ES-I3 (cell line): ENCODE data around the gene BTBD9.

Experiments
- H3K36me3 ChIP-seq: 2 replicates; pipeline ENCODE4 v1.6.1; 2013; ENCODE audit warnings: mild to moderate bottlenecking, low read length, control low read depth, moderate library complexity; ENCODE audit not compliant: insufficient read depth
- H3K4me1 ChIP-seq: 2 replicates; pipeline ENCODE4 v1.6.1; 2013; ENCODE audit warnings: mild to moderate bottlenecking, control low read depth, low read length; ENCODE audit not compliant: insufficient read depth
- H3K9ac ChIP-seq: 2 replicates; pipeline ENCODE4 v1.6.1; 2013; ENCODE audit warnings: low read depth, mild to moderate bottlenecking, low read length, moderate library complexity
- H3K9me3 ChIP-seq: 2 replicates; pipeline ENCODE4 v1.6.1; 2013; ENCODE audit warnings: mild to moderate bottlenecking, low read length, moderate library complexity; ENCODE audit not compliant: control insufficient read depth, insufficient read depth

Gene BTBD9

DNA sequence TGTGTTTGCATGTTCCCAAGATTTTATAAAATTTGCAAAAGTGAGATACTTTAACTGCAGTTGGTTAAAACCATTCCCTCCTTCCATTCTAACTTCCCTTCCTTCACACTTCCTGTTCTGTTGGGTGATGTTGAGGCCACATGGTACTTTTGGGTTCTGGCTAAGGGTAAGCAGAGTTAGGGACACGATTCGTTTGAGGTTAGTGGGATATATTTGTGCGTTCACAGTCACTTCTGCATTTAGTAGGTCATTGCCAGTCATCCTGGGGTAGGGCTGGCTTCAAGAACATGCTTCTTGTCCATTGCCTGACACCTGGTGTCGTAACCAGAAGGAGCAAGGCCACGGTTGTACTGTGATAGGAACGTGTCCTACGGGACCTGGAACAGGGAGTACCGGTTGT lies 480.1 kb downstream of the BTBD9 start:
- Histone ChIP-seq H3K36me3 (no peaks in the 10 kb centered on the region), H3K9me3 (no peaks in the 10 kb centered on the region), H3K4me1 (no peaks in the 10 kb centered on the region), H3K9ac (no peak overlapping the region)

DNA sequence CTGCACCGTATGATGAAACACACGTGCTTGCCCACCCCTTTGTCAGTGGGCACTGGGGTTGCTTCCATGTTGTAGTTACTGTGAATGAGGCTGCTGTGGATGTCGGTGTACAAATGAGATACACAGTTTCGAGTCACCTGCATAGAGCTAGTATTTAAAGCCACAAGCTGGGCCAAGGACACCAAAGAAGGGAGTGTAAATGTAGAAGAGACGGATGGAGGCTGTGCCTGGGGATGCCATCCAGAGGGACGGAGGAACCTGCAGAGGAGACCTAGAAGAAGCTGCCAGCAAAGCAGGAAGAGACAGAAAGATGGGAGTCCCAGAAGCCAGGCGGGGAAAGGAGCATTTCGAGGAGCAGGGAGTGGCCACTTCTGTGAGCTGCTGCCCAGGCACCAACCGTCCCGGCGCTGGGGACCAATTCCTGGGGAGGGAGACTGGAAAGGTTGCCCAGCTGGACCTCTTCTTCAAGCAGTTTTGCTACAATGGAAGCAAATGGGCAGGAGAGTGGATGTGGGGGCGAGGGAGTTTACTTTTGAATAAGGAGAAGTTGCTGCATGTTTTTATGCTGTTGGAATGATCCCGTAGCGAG lies 480.9 kb downstream of the BTBD9 start:
- 0 out of 2 replicates have a peak, but pooled peaks cover under 1% of the 10 kb centered on the region for H3K4me1 ChIP-seq
- H3K36me3 ChIP-seq = no peaks in the 10 kb centered on the region
- H3K9ac ChIP-seq = no peak overlapping the region
- H3K9me3 ChIP-seq = no peaks in the 10 kb centered on the region

DNA sequence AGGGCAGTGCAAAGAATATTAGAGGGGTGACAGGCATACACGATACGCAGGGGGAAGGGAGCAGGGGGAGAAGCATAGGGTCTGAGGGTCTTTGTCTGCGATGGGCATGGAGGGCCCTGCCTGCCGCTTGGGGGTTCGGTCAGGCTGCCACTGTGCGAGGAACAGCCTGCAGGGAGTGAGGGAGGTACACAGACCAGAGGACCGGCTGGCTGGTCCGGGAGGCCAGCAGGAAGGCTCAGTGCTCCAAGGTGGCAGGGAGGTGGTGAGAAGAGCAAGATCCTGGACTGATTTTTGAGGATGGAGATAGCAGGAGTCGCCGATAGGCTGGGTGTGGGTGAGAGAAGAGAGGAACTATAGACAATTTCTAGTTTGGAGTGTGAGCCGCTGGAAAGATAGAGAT lies 481.8 kb downstream of the BTBD9 start:
- Histone ChIP-seq H3K36me3 (no peaks in the 10 kb centered on the region), H3K9me3 (no peaks in the 10 kb centered on the region), H3K9ac (no peak overlapping the region), H3K4me1 (0 out of 2 replicates have a peak, but pooled peaks cover 5% of the 10 kb centered on the region)

DNA sequence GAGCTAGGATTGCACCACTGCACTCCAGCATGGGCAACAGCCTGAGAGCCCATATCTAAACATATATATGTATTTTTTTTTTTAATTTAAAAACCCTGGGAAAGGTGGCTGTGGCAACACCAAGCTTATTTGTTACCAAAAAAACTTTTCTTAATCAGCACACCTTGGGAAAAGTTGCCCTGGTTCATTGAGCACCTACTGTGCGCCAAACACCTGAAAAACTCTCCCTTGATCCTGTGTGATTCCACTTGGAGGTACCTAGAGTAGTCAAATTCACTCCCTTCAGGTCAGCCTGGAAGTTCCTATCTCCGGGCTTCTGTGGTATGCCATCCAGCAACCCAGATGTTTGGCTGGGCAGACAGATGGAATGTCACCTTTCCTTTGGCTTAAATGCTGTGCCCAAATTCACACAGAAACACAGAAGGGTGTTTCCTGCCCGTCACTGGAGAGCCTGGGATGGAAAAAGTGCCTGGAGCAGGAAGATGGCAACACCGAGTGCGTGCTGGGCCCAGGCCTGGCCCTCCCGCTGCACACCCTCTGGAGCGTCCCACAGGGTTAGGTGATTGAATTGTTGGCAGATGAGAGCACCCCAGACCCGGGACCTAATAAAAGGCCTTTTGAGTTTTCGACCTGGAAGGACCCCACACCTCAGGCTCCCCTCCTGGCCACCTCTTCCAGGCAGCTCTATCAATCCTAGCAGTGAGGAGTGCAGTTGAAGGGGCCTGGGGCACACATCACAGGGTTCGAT lies 482.7 kb downstream of the BTBD9 start:
- Histone ChIP-seq H3K36me3 (no peaks in the 10 kb centered on the region), H3K9me3 (no peaks in the 10 kb centered on the region), H3K4me1 (0 out of 2 replicates have a peak, but pooled peaks cover 5% of the 10 kb centered on the region), H3K9ac (no peak overlapping the region)

DNA sequence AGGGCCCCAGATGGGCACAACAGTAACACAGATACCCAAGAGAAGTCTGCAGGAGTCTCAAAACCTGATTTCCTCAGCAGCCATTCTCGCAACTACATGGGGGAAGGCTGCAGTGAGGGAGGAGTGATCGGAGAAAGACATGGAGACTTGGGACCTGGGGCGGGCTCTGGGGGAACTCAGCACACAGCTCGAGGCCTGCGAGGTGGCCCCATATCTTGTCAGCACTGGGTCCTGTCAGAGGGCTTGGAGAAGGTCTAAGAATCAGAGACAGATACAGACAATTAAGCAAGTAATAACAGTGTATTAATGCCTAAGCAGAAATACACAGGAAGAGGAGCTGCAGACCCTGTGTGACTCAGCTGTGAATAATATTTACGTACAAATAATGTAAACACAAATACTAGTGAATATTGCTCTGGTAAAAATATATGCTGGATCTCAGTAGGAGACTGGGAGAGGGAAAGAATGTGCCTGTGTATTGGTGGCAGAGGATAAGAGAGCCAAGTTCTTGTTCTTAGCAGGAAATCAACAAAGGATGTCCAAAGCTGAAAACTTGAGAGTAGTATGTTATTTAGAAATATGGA lies 484.0 kb downstream of the BTBD9 start:
- no peak overlapping the region for H3K9ac ChIP-seq

DNA sequence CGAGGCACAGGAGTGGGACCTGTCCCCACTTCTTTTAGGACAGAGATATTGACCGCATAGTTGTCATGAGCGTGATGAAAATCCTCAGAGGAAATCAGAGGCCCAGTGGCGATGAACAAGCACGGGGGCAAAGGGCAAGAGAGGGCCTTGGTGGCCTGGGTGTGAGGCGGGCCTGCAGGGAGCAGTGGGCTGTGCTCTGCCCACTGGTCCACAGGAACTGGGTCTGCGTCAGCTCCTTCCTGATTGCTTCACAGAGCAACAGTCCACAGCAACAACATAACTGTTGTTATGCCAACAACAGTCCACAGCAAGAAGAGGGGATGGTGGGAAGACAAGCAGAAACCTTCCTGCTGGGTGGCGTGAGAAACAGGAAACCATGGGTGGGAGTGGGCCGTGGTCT lies 484.6 kb downstream of the BTBD9 start:
- Histone ChIP-seq H3K36me3 (no peaks in the 10 kb centered on the region), H3K4me1 (0 out of 2 replicates have a peak, but pooled peaks cover 5% of the 10 kb centered on the region), H3K9ac (no peak overlapping the region), H3K9me3 (no peaks in the 10 kb centered on the region)

More for the DNA sequence above, 484.0 kb downstream of the BTBD9 start:
- no peaks in the 10 kb centered on the region for H3K36me3 ChIP-seq
- H3K9me3 ChIP-seq = no peaks in the 10 kb centered on the region
- H3K4me1 ChIP-seq = 0 out of 2 replicates have a peak, but pooled peaks cover 5% of the 10 kb centered on the region

DNA sequence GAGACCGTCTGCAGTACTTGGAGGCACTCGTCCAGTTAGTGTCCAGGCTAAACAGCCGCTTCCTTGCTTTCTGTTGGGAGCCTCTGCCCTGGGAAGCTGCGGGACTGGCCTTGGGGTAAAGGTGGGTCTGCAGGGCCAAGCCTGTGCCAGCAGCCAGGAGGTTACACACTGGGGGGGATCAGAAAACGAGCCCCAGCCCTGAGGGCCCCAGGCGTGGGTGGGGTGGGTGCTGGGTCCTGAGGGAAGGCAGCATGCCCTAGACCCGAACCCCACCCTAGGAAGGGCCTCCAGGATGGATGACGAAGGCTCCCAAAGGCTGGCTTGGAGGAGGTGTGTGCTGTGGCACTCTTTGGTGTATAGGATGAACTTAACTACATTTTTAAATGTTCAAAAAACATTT lies 485.0 kb downstream of the BTBD9 start:
- no peaks in the 10 kb centered on the region for H3K36me3 ChIP-seq
- 0 out of 2 replicates have a peak, but pooled peaks cover 5% of the 10 kb centered on the region for H3K4me1 ChIP-seq
- no peaks in the 10 kb centered on the region for H3K9me3 ChIP-seq
- no peak overlapping the region for H3K9ac ChIP-seq

DNA sequence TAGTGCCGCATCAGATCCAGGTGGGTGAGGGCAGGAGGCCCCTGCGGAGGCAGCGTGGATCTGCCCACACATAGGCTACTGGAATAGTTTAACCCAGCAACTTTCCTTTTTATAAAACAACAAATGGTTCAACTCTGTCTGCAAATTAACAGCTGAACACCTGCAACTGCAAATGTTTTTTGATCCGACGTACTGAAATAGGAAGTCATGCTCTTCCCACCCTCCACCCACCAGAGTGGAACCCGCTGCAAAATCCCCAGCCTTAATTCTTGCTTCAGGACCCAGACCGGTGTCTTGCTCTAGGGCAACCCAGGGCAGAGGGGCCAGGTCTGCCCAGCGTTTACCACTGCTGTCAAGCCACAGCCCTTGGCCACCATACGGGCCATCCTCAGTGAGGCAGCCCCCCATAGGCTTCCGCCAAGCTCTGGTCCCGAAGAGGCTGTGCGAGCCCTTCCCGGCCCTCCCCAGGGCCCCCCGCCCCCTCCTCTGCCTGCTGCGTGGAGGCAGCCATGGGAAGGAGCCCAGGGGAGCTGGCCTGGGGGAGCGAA lies 485.9 kb downstream of the BTBD9 start:
- H3K36me3 ChIP-seq = no peaks in the 10 kb centered on the region
- no peak overlapping the region for H3K9ac ChIP-seq
- no peaks in the 10 kb centered on the region for H3K9me3 ChIP-seq
- H3K4me1 ChIP-seq = 0 out of 2 replicates have a peak, but pooled peaks cover 11% of the 10 kb centered on the region

GRCh38 chr6:38153076-38153797 lies 486.5 kb downstream of the BTBD9 start:
- Histone ChIP-seq H3K9ac (no peak overlapping the region), H3K9me3 (no peaks in the 10 kb centered on the region), H3K4me1 (0 out of 2 replicates have a peak, but pooled peaks cover 12% of the 10 kb centered on the region), H3K36me3 (no peaks in the 10 kb centered on the region)

GRCh38 chr6:38152620-38153019 lies 487.1 kb downstream of the BTBD9 start:
- no peaks in the 10 kb centered on the region for H3K36me3 ChIP-seq
- no peak overlapping the region for H3K9ac ChIP-seq
- H3K9me3 ChIP-seq = no peaks in the 10 kb centered on the region
- H3K4me1 ChIP-seq = 0 out of 2 replicates have a peak, but pooled peaks cover 12% of the 10 kb centered on the region

DNA sequence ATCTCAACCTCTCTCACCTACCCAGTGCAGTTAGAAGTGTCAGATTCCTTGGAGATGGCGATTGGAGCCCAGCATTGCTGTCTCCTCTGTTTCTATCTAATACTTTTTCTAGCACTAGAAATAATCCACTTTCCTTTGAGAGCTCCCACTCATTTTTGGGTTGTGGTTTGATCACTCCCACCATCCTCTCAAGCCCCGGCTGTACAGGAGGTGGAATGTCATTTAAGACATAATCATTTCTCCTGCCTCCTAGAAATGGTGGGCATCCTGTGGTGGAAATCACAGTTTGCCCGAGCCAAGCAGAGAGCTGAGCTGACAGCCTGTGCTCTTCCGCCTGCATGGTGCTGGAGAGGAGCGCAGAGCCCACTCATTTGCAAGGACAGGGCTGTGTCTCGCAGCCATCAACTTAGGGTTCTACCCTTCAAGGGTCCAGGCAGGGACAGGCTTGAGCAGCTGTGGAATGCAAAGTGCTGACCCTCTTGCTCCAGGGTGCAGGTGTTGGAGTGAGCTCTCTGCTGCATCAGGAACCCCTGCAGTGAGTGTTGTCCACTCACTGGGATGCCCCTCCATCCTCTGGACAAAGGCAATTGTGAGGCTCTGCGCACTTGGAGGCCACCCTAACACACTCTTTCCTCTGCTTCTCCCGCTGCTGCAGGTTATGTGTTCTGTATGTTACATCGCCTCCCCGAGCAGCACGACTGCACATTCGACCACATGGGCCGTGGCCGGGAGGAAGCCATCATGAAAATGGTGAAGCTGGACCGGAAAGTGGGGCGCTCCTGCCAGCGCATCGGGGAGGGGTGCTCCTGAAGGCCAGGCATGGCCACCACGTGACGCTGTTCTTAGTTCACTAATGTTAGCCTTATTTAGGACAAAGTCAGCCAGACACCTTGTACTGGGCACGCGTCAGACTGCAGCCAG lies 487.9 kb downstream of the BTBD9 start:
- Histone ChIP-seq H3K9me3 (no peaks in the 10 kb centered on the region), H3K36me3 (no peaks in the 10 kb centered on the region), H3K9ac (no peak overlapping the region), H3K4me1 (0 out of 2 replicates have a peak, but pooled peaks cover 12% of the 10 kb centered on the region)

GRCh38 chr6:38150681-38151296 lies 488.9 kb downstream of the BTBD9 start:
- Histone ChIP-seq H3K9ac (no peak overlapping the region), H3K9me3 (no peaks in the 10 kb centered on the region), H3K36me3 (no peaks in the 10 kb centered on the region), H3K4me1 (0 out of 2 replicates have a peak, but pooled peaks cover 12% of the 10 kb centered on the region)

DNA sequence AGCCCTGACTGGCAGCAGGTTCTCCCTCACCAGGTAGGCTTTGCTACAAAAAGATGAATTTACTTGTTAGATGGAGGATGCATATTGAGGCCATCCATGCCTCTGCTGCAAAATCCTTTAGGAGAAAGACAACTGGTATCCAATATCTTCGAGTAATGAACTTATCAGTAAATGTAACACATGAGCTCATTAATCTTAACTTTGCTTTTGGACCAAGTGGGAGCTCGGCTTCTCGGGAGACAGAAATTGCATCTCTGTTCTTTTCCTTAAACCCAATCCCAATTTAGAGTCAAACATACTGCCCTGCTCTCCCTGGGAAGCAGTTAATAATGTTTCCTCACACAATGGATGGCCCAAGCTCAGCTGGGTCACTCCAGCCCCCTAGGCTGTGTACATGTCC lies 489.7 kb downstream of the BTBD9 start:
- Histone ChIP-seq H3K4me1 (0 out of 2 replicates have a peak, but pooled peaks cover 12% of the 10 kb centered on the region), H3K36me3 (no peaks in the 10 kb centered on the region)

More for the DNA sequence above, 489.7 kb downstream of the BTBD9 start:
- Histone ChIP-seq H3K9me3 (no peaks in the 10 kb centered on the region), H3K9ac (no peak overlapping the region)
